Muscle of leg (tissue), 11 donors: ENCODE data around the gene STPG1. TPM values are rescaled to one million over a fixed set of nuclear protein-coding genes. Genes with fewer than 3 reads are reported as not detected.

ENCODE experiments used
- DNase-seq: peaks from one replicate; pipeline ENCODE4 v3.0.0; 2013
- H3K27ac ChIP-seq: one replicate; pipeline ENCODE4 v1.5.1; 2013; ENCODE audit warnings: mild to moderate bottlenecking, low read length, control low read depth
- H3K27me3 ChIP-seq: one replicate; pipeline ENCODE4 v1.6.1; 2013; ENCODE audit warnings: low read length; ENCODE audit not compliant: control insufficient read depth, insufficient read depth
- H3K36me3 ChIP-seq: one replicate; pipeline ENCODE4 v1.6.1; 2013; ENCODE audit warnings: low read length; ENCODE audit not compliant: control insufficient read depth, insufficient read depth
- H3K4me1 ChIP-seq: one replicate; pipeline ENCODE4 v1.6.1; 2013; ENCODE audit warnings: low read length; ENCODE audit not compliant: control insufficient read depth, insufficient read depth
- H3K4me3 ChIP-seq: one replicate; pipeline ENCODE4 v1.5.1; 2013; ENCODE audit warnings: low read length, control low read depth
- H3K9me3 ChIP-seq: replicated peaks from 2 replicates; pipeline ENCODE4 v1.6.1; 2013; ENCODE audit warnings: low read depth, low read length; ENCODE audit not compliant: control insufficient read depth
- WGBS: methylation state at CpG from one replicate; pipeline ENCODE4 v1.1.5; 2013; ENCODE audit warnings: missing lambda C conversion rate; ENCODE audit not compliant: insufficient coverage; 5-methylcytosine and 5-hydroxymethylcytosine counted together
- polyA plus RNA-seq, 8 donors: library from polyadenylated mRNA; unstranded; fragments of 120-200 nt; gene quantifications; one replicate each; pipeline versions ENCODE4 v1.2.1 to v1.2.3, GENCODE V29; 2013; ENCODE audit warnings: inconsistent platforms in 1 of 8, low replicate concordance in 1 of 8; ENCODE audit not compliant: insufficient read length in 8 of 8, insufficient read depth in 1 of 8
- total RNA-seq: library from RNA; stranded (reverse); fragments of 120-200 nt; gene quantifications from one replicate; pipeline ENCODE4 v1.2.4, GENCODE V29; 2013

Gene STPG1
- total and polyA plus RNA-seq, 9 donors = 0.94 to 2.5 (median 1.4) TPM

- Histone ChIP-seq H3K27ac (no peak overlapping the region), H3K36me3 (no peaks in the 10 kb centered on the region), H3K9me3 (no peaks in the 10 kb centered on the region), H3K4me1 (no peaks in the 10 kb centered on the region), H3K4me3 (no peak overlapping the region), H3K27me3 (no peaks in the 10 kb centered on the region)
- no peak for DNase-seq
- WGBS = 45% methylated on average over 5 of the region's 13 CpGs
Measured at GRCh38 chr1:24374891-24375786, 38.4 kb downstream of the STPG1 start.

- Histone ChIP-seq H3K27ac (no peak overlapping the region), H3K9me3 (no peaks in the 10 kb centered on the region), H3K36me3 (no peaks in the 10 kb centered on the region), H3K4me1 (no peaks in the 10 kb centered on the region), H3K4me3 (no peak overlapping the region), H3K27me3 (no peaks in the 10 kb centered on the region)
- WGBS = 78% methylated on average over 7 of the region's 8 CpGs
- no peak for DNase-seq
Measured at GRCh38 chr1:24373710-24374109, 39.9 kb downstream of the STPG1 start.

GRCh38 chr1:24373044-24373443 lies 40.5 kb downstream of the STPG1 start:
- Histone ChIP-seq H3K27me3 (no peaks in the 10 kb centered on the region), H3K27ac (no peak overlapping the region), H3K36me3 (no peaks in the 10 kb centered on the region), H3K4me1 (no peaks in the 10 kb centered on the region), H3K9me3 (no peaks in the 10 kb centered on the region), H3K4me3 (no peak overlapping the region)
- DNase-seq = no peak
- WGBS = 72% methylated on average over 4 of the region's 7 CpGs

GRCh38 chr1:24369801-24370200 lies 43.8 kb downstream of the STPG1 start:
- 100% methylated on average over 2 of the region's 4 CpGs for WGBS
- Histone ChIP-seq H3K4me1 (peaks cover 12% of the 10 kb centered on the region), H3K27me3 (no peaks in the 10 kb centered on the region), H3K27ac (no peak overlapping the region), H3K9me3 (no peaks in the 10 kb centered on the region), H3K4me3 (no peak overlapping the region), H3K36me3 (no peaks in the 10 kb centered on the region)
- no peak for DNase-seq

GRCh38 chr1:24369199-24369598 lies 44.4 kb downstream of the STPG1 start:
- 57% methylated on average over 1 of the region's 4 CpGs for WGBS
- no peak for DNase-seq
- H3K4me1 ChIP-seq = peaks cover 16% of the 10 kb centered on the region
- H3K27ac ChIP-seq = no peak overlapping the region
- H3K4me3 ChIP-seq = no peak overlapping the region
- H3K27me3 ChIP-seq = no peaks in the 10 kb centered on the region
- no peaks in the 10 kb centered on the region for H3K36me3 ChIP-seq
- no peaks in the 10 kb centered on the region for H3K9me3 ChIP-seq

GRCh38 chr1:24366707-24367106 lies 46.9 kb downstream of the STPG1 start:
- Histone ChIP-seq H3K4me1 (peaks cover 16% of the 10 kb centered on the region), H3K9me3 (no peaks in the 10 kb centered on the region), H3K27ac (no peak overlapping the region), H3K4me3 (no peak overlapping the region), H3K27me3 (no peaks in the 10 kb centered on the region), H3K36me3 (no peaks in the 10 kb centered on the region)
- DNase-seq = no peak
- WGBS = 93% methylated on average over 9 of the region's 9 CpGs

- DNase-seq = peak; percentile 50
- Histone ChIP-seq H3K4me3 (no peak overlapping the region), H3K27me3 (no peaks in the 10 kb centered on the region), H3K4me1 (peaks cover 16% of the 10 kb centered on the region), H3K9me3 (no peaks in the 10 kb centered on the region), H3K36me3 (no peaks in the 10 kb centered on the region), H3K27ac (no peak overlapping the region)
- WGBS = 58% methylated on average over 5 of the region's 11 CpGs
Measured at GRCh38 chr1:24364975-24365678, 48.5 kb downstream of the STPG1 start.

- 8% methylated on average over 2 of the region's 2 CpGs for WGBS
Measured at GRCh38 chr1:24364605-24364974, 49.0 kb downstream of the STPG1 start.

GRCh38 chr1:24363994-24364393 lies 49.6 kb downstream of the STPG1 start:
- no peaks in the 10 kb centered on the region for H3K27me3 ChIP-seq
- WGBS = 56% methylated on average over 3 of the region's 7 CpGs
- peaks cover 16% of the 10 kb centered on the region for H3K4me1 ChIP-seq
- no peak for DNase-seq
- no peak overlapping the region for H3K4me3 ChIP-seq
- H3K36me3 ChIP-seq = no peaks in the 10 kb centered on the region
- no peak overlapping the region for H3K27ac ChIP-seq
- no peaks in the 10 kb centered on the region for H3K9me3 ChIP-seq

More at GRCh38 chr1:24364605-24364974, 49.0 kb downstream of the STPG1 start:
- Histone ChIP-seq H3K27me3 (no peaks in the 10 kb centered on the region), H3K36me3 (no peaks in the 10 kb centered on the region), H3K27ac (no peak overlapping the region), H3K9me3 (no peaks in the 10 kb centered on the region), H3K4me3 (no peak overlapping the region), H3K4me1 (peaks cover 16% of the 10 kb centered on the region)
- DNase-seq = no peak

- Histone ChIP-seq H3K4me3 (no peak overlapping the region), H3K27me3 (no peaks in the 10 kb centered on the region), H3K27ac (no peak overlapping the region), H3K4me1 (peaks cover 20% of the 10 kb centered on the region), H3K9me3 (no peaks in the 10 kb centered on the region), H3K36me3 (no peaks in the 10 kb centered on the region)
- DNase-seq = peak; percentile 45
- 40% methylated on average over 2 of the region's 4 CpGs for WGBS
Measured at GRCh38 chr1:24362982-24363614, 50.5 kb downstream of the STPG1 start.
